Left kidney (tissue), 8 donors: Measurements from ENCODE around the gene DEGS1. TPM values are rescaled to one million over a fixed set of nuclear protein-coding genes. Genes with fewer than 3 reads are reported as not detected.

Experiments used
- DNase-seq: peaks from one replicate; pipeline ENCODE4 v3.0.0-alpha.2; 2013
- long read RNA-seq, 8 donors: transcript quantifications; one replicate each; lab custom pipeline, GENCODE V29; 2026
- polyA plus RNA-seq: library from polyadenylated mRNA; unstranded; fragments of 120-200 nt; gene quantifications from one replicate; pipeline ENCODE4 v1.2.1, GENCODE V29; 2013; ENCODE audit not compliant: insufficient read length

The DEGS1 gene
- 53.0 TPM for polyA plus RNA-seq
- long read RNA-seq, donor 1, transcript DEGS1-201 (3 exons, 2,101 nt) = major isoform, 30 of 56 reads
- long read RNA-seq, donor 1, partial matches to known transcripts = 26 of 56 reads
- long read RNA-seq, donor 1, other reads (novel, unspliced or antisense) = 0 of 56 reads
- long read RNA-seq, donor 2, transcript DEGS1-201 (3 exons, 2,101 nt) = major isoform, 17 of 24 reads
- long read RNA-seq, donor 2, partial matches to known transcripts = 7 of 24 reads
- long read RNA-seq, donor 2, other reads (novel, unspliced or antisense) = 0 of 24 reads
- long read RNA-seq, donor 3, transcript DEGS1-201 (3 exons, 2,101 nt) = major isoform, 10 of 10 reads
- long read RNA-seq, donor 3, partial matches to known transcripts = 0 of 10 reads
- long read RNA-seq, donor 3, other reads (novel, unspliced or antisense) = 0 of 10 reads
- long read RNA-seq, donor 4 = 0 reads
- long read RNA-seq, donor 5, transcript DEGS1-201 (3 exons, 2,101 nt) = major isoform, 36 of 36 reads
- long read RNA-seq, donor 5, partial matches to known transcripts = 0 of 36 reads
- long read RNA-seq, donor 5, other reads (novel, unspliced or antisense) = 0 of 36 reads
- long read RNA-seq, donor 6, transcript DEGS1-201 (3 exons, 2,101 nt) = major isoform, 33 of 45 reads
- long read RNA-seq, donor 6, partial matches to known transcripts = 12 of 45 reads
- long read RNA-seq, donor 6, other reads (novel, unspliced or antisense) = 0 of 45 reads
- long read RNA-seq, donor 7, transcript DEGS1-201 (3 exons, 2,101 nt) = major isoform, 40 of 77 reads
- long read RNA-seq, donor 7, partial matches to known transcripts = 37 of 77 reads
- long read RNA-seq, donor 7, other reads (novel, unspliced or antisense) = 0 of 77 reads
- long read RNA-seq, donor 8, transcript DEGS1-201 (3 exons, 2,101 nt) = major isoform, 9 of 14 reads
- long read RNA-seq, donor 8, partial matches to known transcripts = 5 of 14 reads
- long read RNA-seq, donor 8, other reads (novel, unspliced or antisense) = 0 of 14 reads

DNA sequence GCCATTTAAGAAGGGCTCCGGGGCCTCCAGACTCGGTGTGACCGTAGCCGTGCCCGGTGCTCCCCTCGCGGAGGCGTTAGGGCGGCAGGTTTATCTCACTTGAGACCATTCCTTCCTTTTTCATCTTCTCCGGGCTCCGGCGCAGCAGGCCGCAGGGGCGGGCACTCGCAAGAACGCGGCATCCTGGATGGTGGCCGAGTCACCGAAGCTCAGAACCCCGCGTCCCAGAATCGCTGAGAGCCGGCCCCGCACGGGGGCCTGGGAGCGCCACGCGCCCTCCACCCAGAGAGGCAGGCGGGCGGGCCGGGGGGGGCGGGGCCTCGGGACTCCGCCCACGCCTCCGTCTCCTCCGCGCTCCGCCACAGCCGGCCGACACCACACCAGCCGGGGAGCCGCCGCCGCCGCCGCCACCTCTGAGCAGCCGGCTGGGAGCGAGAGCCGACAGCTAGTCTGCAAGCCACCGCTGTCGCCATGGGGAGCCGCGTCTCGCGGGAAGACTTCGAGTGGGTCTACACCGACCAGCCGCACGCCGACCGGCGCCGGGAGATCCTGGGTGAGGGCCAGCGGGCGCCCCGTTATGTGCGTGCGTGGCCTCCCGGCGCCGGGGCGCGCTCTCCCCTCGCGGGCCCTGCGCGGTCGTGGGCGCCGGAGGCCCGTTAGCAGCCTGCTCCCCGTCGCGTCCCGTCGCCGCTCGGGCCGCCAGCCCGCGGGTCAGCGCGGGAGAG, at the start of gene DEGS1:
Gene DEGS1 (plus strand): TSS at position 375 of the 725 bp plus-strand sequence. CDS start 97 bp downstream, at position 472.
- DNase-seq = peak; percentile 84

DNA sequence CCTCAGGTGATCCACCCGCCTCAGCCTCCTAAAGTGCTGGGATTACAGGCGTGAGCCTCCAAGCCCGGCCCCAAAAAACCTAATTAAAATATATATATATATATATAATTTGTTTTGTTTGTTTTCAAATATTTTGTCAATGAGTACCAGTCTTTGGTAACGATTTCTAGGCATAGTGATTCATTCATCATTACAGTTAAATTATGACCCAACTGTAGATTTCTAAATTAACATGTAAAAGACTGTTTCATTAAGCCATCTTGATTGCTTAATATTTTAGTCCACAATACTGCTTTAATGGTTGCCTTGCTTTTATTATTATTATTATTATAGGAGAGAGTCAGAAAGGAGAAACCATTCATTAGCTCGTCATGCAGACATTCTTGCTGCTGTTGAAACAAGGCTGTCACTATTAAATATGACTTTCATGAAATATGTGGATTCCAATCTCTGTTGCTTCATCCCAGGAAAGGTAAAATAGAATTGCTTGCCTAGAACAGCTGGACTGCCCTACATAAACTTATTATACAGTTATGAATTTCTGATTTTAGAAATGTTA, 49.2 kb upstream of the DEGS1 start:
- DNase-seq = no peak

GRCh38 chr1:224137518-224137917, 45.5 kb upstream of the DEGS1 start:
- DNase-seq = no peak

DNA sequence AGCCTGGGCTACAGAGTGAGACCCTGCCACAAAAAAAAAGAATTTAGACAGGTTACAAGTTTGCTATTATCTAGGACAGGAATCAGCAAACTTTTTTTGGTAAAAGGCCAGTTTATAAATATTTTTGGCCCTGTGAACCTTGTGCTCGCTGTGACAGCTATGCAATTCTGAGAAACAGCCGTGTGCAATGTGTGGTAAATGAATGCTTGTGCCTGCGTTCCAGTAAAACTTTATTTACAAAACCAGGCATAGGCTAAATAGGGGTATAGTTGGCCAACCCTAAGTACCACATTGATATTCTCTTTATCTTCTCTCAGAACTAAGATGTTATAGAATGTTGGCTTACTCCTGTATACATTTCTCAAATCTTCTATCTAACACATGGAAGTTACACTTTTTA, 44.8 kb upstream of the DEGS1 start:
- DNase-seq = no peak

DNA sequence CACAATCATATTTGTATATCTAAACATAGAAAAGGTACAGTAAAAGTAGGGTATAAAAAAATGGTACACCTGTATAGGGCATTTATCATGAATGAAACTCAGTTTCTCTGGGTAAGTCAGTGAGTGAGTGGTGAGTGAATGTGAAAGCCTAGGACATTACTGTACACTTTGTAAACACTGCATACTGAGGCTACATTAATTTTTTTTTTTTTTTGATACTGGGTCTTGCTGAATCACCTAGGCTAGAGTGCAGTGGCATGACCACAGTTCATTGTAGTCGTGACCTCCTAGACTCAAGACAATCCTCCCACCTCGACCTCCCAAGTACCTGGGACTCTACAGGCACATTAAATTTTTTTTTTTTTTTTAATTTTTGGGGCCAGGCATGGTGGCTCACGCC, 41.3 kb upstream of the DEGS1 start:
- DNase-seq = no peak

- DNase-seq = no peak
Measured at GRCh38 chr1:224149709-224150108, 33.3 kb upstream of the DEGS1 start.

GRCh38 chr1:224151117-224151516, 31.9 kb upstream of the DEGS1 start:
- DNase-seq = no peak

- DNase-seq = no peak
Measured at GRCh38 chr1:224157316-224157715, 25.7 kb upstream of the DEGS1 start.

GRCh38 chr1:224159541-224159940, 23.5 kb upstream of the DEGS1 start:
- DNase-seq = no peak

DNA sequence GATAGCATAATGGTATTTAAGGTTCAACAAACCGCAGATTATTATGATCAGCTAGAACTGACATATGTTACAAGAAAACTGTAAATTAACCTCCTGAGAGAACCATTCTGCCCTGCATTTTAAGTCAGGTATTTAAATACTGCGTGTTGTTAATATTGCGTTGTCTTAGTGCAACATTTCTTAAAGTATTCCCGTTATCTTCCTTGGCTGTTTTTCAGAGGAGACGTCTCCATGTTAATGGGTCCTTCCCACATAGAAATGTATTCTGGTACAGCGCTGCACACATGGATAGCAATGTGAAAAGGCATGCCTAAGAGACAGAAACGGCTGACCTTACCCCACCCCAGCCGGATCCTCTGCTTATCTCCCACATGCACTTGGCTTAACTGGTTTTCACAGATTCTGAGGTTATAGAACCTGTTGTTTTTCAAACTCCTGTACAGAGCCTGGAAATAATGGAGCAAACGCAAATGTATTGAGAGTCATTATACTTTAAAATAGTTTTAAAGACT, 22.8 kb upstream of the DEGS1 start:
- no peak for DNase-seq

DNA sequence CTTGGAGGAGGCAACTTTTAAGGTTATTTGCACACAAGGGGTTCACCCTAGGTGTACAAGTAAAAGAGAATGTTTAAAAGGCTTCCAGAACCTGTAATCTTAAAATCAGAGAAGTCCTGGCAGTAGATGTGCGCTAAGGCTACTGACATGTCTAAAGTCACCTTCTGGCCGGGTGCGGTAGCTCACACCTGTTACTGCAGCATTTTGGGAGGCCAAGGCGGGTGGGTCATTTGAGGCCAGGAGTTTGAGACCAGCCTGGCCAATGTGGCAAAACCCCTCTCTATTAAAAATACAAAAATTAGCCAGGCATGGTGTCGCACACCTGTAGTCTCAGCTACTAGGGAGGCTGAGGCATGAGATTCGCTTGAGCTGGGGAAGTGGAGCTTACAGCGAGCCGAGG, 20.3 kb upstream of the DEGS1 start:
- no peak for DNase-seq

DNA sequence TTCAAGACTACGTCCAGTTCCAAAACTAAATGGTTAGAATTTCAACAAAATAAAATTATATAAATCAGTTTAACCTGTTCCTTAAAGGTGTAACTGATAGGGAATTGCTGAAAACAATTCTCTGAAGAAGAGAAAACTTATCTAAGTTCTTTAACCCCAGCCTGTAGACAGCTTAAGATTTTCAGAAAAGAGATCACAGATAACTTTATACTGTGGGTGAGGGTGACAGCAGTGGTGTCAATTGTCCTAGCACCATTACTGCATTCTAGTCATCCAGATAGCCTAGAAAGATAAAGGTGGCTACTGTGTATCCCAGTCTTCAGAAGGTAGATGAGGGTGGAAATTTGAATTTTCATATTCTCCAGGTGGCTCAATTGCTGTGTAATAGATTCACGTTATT, 19.7 kb upstream of the DEGS1 start:
- no peak for DNase-seq

GRCh38 chr1:224168859-224169380, 14.1 kb upstream of the DEGS1 start:
- DNase-seq = no peak

GRCh38 chr1:224169718-224170270, 13.2 kb upstream of the DEGS1 start:
- DNase-seq = no peak

GRCh38 chr1:224170343-224170742, 12.7 kb upstream of the DEGS1 start:
- DNase-seq = no peak

- DNase-seq = no peak
Measured at GRCh38 chr1:224170748-224171478, 12.1 kb upstream of the DEGS1 start.

DNA sequence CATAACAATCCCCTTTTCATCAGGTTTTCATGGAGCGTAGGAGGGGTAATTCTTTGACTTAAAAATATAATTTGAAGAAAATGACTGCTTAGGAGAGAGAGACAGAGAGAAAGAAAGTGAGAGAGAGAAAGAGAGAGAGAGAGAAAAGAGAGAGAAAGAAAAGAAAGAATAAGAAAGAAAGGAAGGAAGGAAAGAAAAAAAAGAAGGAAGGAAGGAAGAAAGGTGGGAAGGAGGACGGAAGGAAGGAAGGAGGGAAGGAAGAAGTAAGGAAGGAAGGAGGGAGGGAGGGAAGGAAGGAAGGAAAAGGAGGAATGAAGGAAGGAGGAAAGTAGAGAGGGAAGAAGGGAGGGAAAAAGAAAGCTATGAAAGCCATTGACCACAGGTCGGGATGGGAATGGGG, 10.8 kb upstream of the DEGS1 start:
- no peak for DNase-seq

DNA sequence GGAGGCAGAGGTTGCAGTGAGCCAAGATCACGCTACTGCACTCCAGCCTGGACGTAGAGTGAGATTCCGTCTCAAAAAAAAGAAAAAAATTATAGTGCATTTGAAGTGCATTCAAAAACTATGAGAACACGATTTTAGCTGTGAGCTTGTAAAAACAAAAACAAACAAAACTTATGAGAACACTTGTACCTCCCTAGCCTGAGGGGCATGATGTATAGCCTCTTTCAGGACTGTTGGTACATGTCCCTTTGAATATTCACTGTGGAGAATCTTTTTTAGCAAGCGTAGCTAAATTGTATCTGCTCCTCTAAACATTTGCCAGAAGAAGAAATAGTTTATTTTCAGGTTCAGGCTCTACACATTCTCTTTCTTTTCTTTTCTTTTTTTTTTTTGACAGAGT, 9.5 kb upstream of the DEGS1 start:
- DNase-seq = no peak

DNA sequence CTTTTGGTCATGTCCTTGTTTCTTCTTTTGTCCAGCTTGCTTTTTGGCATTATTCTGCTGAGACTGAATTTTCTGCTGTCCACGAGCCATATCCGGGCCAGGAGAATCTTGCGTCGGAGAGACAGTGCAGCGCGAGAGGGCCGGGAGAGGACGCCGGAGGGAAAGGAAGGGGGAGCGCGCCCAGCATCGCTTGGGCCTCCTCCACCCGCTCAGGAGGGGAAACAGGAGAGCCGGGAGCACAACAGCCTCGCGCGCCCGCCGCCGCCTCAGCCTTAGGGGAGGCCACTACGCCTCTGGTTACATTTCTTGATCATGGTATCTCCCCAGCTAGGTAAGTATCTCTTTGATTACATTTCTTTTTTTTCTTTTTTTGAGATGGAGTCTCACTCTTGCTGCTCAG, 7.4 kb upstream of the DEGS1 start:
- peak; percentile 26 for DNase-seq

GRCh38 chr1:224177356-224177999, 5.6 kb upstream of the DEGS1 start:
- DNase-seq = no peak
